H9 (cell line): ENCODE results near the gene OBP2B. TPM values are rescaled to one million over a fixed set of nuclear protein-coding genes. Genes with fewer than 3 reads are reported as not detected.
"Not testable (repeated sequence)": the region's sequence is repeated elsewhere in the genome, so short reads cannot be mapped to it uniquely, and the experiment has no call there.

ENCODE experiments used
- DNase-seq: peaks from one replicate; pipeline ENCODE4 v3.0.0-alpha.2; 2017
- H2AFZ ChIP-seq: one replicate; pipeline ENCODE4 v1.6.1; 2013; ENCODE audit warnings: mild to moderate bottlenecking, low read length, control low read depth, moderate library complexity
- H2AK5ac ChIP-seq: 2 replicates; pipeline ENCODE4 v1.6.1; 2013; ENCODE audit warnings: low read length, control low read depth, mixed read lengths; ENCODE audit not compliant: insufficient read length
- H2BK120ac ChIP-seq: one replicate; pipeline ENCODE4 v1.6.1; 2013; ENCODE audit warnings: low read depth, mild to moderate bottlenecking, low read length, control low read depth, inconsistent platforms; ENCODE audit not compliant: poor library complexity, severe bottlenecking
- H2BK12ac ChIP-seq: 2 replicates; pipeline ENCODE4 v1.6.1; 2013; ENCODE audit warnings: low read length, control low read depth, mixed read lengths, low read depth; ENCODE audit not compliant: insufficient read length
- H2BK15ac ChIP-seq: 2 replicates; pipeline ENCODE4 v1.6.1; 2013; ENCODE audit warnings: low read depth, low read length, control low read depth
- H2BK20ac ChIP-seq: one replicate; pipeline ENCODE4 v1.6.1; 2013; ENCODE audit warnings: low read depth, mild to moderate bottlenecking, low read length, control low read depth, inconsistent platforms; ENCODE audit not compliant: poor library complexity, severe bottlenecking
- H2BK5ac ChIP-seq: 2 replicates; pipeline ENCODE4 v1.6.1; 2013; ENCODE audit warnings: low read length, control low read depth, mixed read lengths; ENCODE audit not compliant: insufficient read length
- H3K14ac ChIP-seq: 2 replicates; pipeline ENCODE4 v1.6.1; 2013; ENCODE audit warnings: low read length, control low read depth; ENCODE audit not compliant: insufficient read depth
- H3K18ac ChIP-seq: 2 replicates; pipeline ENCODE4 v1.6.1; 2013; ENCODE audit warnings: low read depth, mild to moderate bottlenecking, mixed read lengths, low read length, control low read depth; ENCODE audit not compliant: insufficient read length
- H3K23ac ChIP-seq: 2 replicates; pipeline ENCODE4 v1.6.1; 2013; ENCODE audit warnings: low read length, control low read depth, mixed read lengths, low read depth; ENCODE audit not compliant: insufficient read length
- H3K23me2 ChIP-seq: 2 replicates; pipeline ENCODE4 v1.6.1; 2013; ENCODE audit warnings: low read depth, mild to moderate bottlenecking, mixed read lengths, low read length, control low read depth; ENCODE audit not compliant: insufficient read length, poor library complexity, severe bottlenecking
- H3K27ac ChIP-seq: 2 replicates; pipeline ENCODE4 v1.5.1; 2013; ENCODE audit warnings: low read length, control low read depth, mixed read lengths, low read depth; ENCODE audit not compliant: insufficient read length
- H3K27me3 ChIP-seq: 2 replicates; pipeline ENCODE4 v1.6.1; 2013; ENCODE audit warnings: low read length, control low read depth, inconsistent platforms; ENCODE audit not compliant: insufficient read depth
- H3K4ac ChIP-seq: 2 replicates; pipeline ENCODE4 v1.6.1; 2013; ENCODE audit warnings: low read depth, mild to moderate bottlenecking, control low read depth, inconsistent platforms, low read length, moderate library complexity
- H3K4me1 ChIP-seq: 2 replicates; pipeline ENCODE4 v1.6.1; 2013; ENCODE audit warnings: low read length, control low read depth, inconsistent platforms; ENCODE audit not compliant: insufficient read depth
- H3K4me2 ChIP-seq: 2 replicates; pipeline ENCODE4 v1.6.1; 2013; ENCODE audit warnings: low read length, control low read depth, mixed read lengths; ENCODE audit not compliant: insufficient read length, insufficient read depth
- H3K56ac ChIP-seq: 2 replicates; pipeline ENCODE4 v1.6.1; 2013; ENCODE audit warnings: low read depth, mild to moderate bottlenecking, mixed read lengths, low read length, control low read depth; ENCODE audit not compliant: insufficient read length
- H3K79me1 ChIP-seq: 2 replicates; pipeline ENCODE4 v1.6.1; 2013; ENCODE audit warnings: low read depth, mild to moderate bottlenecking, moderate library complexity, low read length, control low read depth, inconsistent platforms; ENCODE audit not compliant: insufficient read depth, poor library complexity, severe bottlenecking
- H3K79me2 ChIP-seq: 2 replicates; pipeline ENCODE4 v1.6.1; 2013; ENCODE audit warnings: low read length, control low read depth, inconsistent platforms; ENCODE audit not compliant: insufficient read depth
- H3K9ac ChIP-seq: 2 replicates; pipeline ENCODE4 v1.6.1; 2013; ENCODE audit warnings: low read length, control low read depth, mixed read lengths; ENCODE audit not compliant: insufficient read length; ENCODE audit errors: extremely low read depth
- H3K9me3 ChIP-seq: one replicate; pipeline ENCODE4 v1.6.1; 2013; ENCODE audit warnings: low read depth, low read length, inconsistent platforms; ENCODE audit not compliant: control insufficient read depth
- H3T11ph ChIP-seq: one replicate; pipeline ENCODE4 v1.6.1; 2013; ENCODE audit warnings: mild to moderate bottlenecking, low read length, control low read depth, inconsistent platforms
- H4K20me1 ChIP-seq: one replicate; pipeline ENCODE4 v1.6.1; 2013; ENCODE audit not compliant: control insufficient read depth, insufficient read length, insufficient read depth
- H4K5ac ChIP-seq: 2 replicates; pipeline ENCODE4 v1.6.1; 2013; ENCODE audit warnings: low read depth, mild to moderate bottlenecking, mixed read lengths, low read length, control low read depth; ENCODE audit not compliant: insufficient read length
- H4K8ac ChIP-seq: replicated peaks from 2 replicates; pipeline ENCODE4 v1.6.1; 2013; ENCODE audit warnings: low read length, control low read depth, mixed read lengths, low read depth; ENCODE audit not compliant: insufficient read length
- H4K91ac ChIP-seq: 2 replicates; pipeline ENCODE4 v1.6.1; 2013; ENCODE audit warnings: low read depth, mild to moderate bottlenecking, moderate library complexity, mixed read lengths, low read length, control low read depth; ENCODE audit not compliant: insufficient read length
- H3K27ac Mint-ChIP-seq, 3 experiments: 2 replicates in 2 of 3; 3 replicates in 1 of 3; pipeline ENCODE4 v1.8.0; 2020 to 2021; ENCODE audit warnings: mixed read lengths in 3 of 3, mild to moderate bottlenecking in 1 of 3, moderate library complexity in 1 of 3
- H3K27me3 Mint-ChIP-seq: 2 replicates; pipeline ENCODE4 v1.8.0; 2021; ENCODE audit warnings: low read depth, mild to moderate bottlenecking, moderate library complexity, mixed read lengths
- H3K36me3 Mint-ChIP-seq, 3 experiments: 2 replicates in 2 of 3; 3 replicates in 1 of 3; pipeline ENCODE4 v1.8.0; 2020 to 2021; ENCODE audit warnings: low read depth in 3 of 3, mixed read lengths in 3 of 3; ENCODE audit not compliant: insufficient read depth in 1 of 3
- H3K4me1 Mint-ChIP-seq, 2 experiments: 2 replicates each; pipeline ENCODE4 v1.8.0; 2020; ENCODE audit warnings: mixed read lengths in 2 of 2
- H3K4me3 Mint-ChIP-seq, 2 experiments: 2 replicates in 1 of 2; 3 replicates in 1 of 2; pipeline ENCODE4 v1.8.0; 2020 to 2021; ENCODE audit warnings: mild to moderate bottlenecking in 2 of 2, mixed read lengths in 2 of 2, moderate library complexity in 1 of 2
- H3K9me3 Mint-ChIP-seq, 2 experiments: 2 replicates in 1 of 2; 3 replicates in 1 of 2; pipeline ENCODE4 v1.8.0; 2020; ENCODE audit warnings: mild to moderate bottlenecking in 2 of 2, mixed read lengths in 2 of 2, moderate library complexity in 1 of 2
- CTCF ChIP-seq: fragments of 200-600 bp; sonication (generic); conservative IDR thresholded peaks from 3 replicates; pipeline ENCODE4 v1.8.0; 2021; ENCODE audit warnings: antibody characterized with exemption, mild to moderate bottlenecking
- WGBS: extraction: QIAGEN DNeasy Blood & Tissue Kit; methylation state at CpG from one replicate; pipeline ENCODE4 v1.1.7; 2013; ENCODE audit warnings: missing lambda C conversion rate, low lambda C conversion rate, mixed read lengths; ENCODE audit not compliant: insufficient read length; ENCODE audit errors: extremely low coverage; 5-methylcytosine and 5-hydroxymethylcytosine counted together
- total RNA-seq: library from RNA; stranded (reverse); gene quantifications from 2 replicates; pipeline ENCODE4 v1.2.1, GENCODE V29; 2021

Gene OBP2B
- total RNA-seq, 1 experiment from 2014 or later = not detected

- Mint-ChIP-seq H3K27me3 (peaks cover 36% of the 10 kb centered on the region), H3K36me3 (no peaks in the 10 kb centered on the region; a peak in 1 of 7 replicates), H3K27ac (no peak overlapping the region), H3K4me1 (peaks cover 0 to 7% of the 10 kb centered on the region in 2 experiments; a peak in 2 of 4 replicates), H3K4me3 (no peak overlapping the region), H3K9me3 (no peaks in the 10 kb centered on the region)
- Histone ChIP-seq H2BK15ac (no peak overlapping the region), H3K23me2 (no peaks in the 10 kb centered on the region), H3K4me2 (no peak overlapping the region), H2AFZ (no peak overlapping the region), H4K8ac (no peak overlapping the region), H3K4ac (no peak overlapping the region), H3K14ac (no peak overlapping the region), H3T11ph (no peak overlapping the region), H3K4me1 (no peaks in the 10 kb centered on the region), H3K79me1 (no peaks in the 10 kb centered on the region), H4K5ac (no peak overlapping the region), H2BK20ac (no peak overlapping the region), H3K56ac (no peak overlapping the region), H2BK120ac (no peak overlapping the region), H2BK12ac (no peak overlapping the region), H3K9ac (no peak overlapping the region), H3K27ac (no peak overlapping the region), H3K18ac (no peak overlapping the region), H3K9me3 (no peaks in the 10 kb centered on the region), H3K79me2 (no peaks in the 10 kb centered on the region), H2BK5ac (no peak overlapping the region), H2AK5ac (no peak overlapping the region), H3K23ac (no peak overlapping the region), H4K91ac (no peak overlapping the region), H4K20me1 (no peaks in the 10 kb centered on the region), H3K27me3 (no peaks in the 10 kb centered on the region)
- TF ChIP-seq CTCF = no peak
- no CpG with 5 or more reads among the region's 11 CpGs for WGBS
- DNase-seq = no peak
Observed at GRCh38 chr9:133251773-133252172, 42.7 kb upstream of the OBP2B start.

- not testable (repeated sequence) for H2AK5ac ChIP-seq, H3K4me2 ChIP-seq, H2BK120ac ChIP-seq, H2AFZ ChIP-seq, H4K5ac ChIP-seq, H3K4me1 Mint-ChIP-seq, H3K9ac ChIP-seq, H3K4me1 ChIP-seq, H2BK20ac ChIP-seq, H3K4me3 Mint-ChIP-seq, H3K79me2 ChIP-seq, H3K18ac ChIP-seq, H2BK15ac ChIP-seq, H3K9me3 ChIP-seq, H3K4ac ChIP-seq, H3K79me1 ChIP-seq, H3K27me3 ChIP-seq, H3K27ac ChIP-seq, H3T11ph ChIP-seq, H3K27ac Mint-ChIP-seq, DNase-seq, H3K56ac ChIP-seq, H2BK12ac ChIP-seq, H3K23me2 ChIP-seq, H3K9me3 Mint-ChIP-seq, H4K20me1 ChIP-seq, H2BK5ac ChIP-seq, H3K36me3 Mint-ChIP-seq, H3K14ac ChIP-seq, H4K8ac ChIP-seq, H3K23ac ChIP-seq, H4K91ac ChIP-seq
- H3K27me3 Mint-ChIP-seq = peaks cover 36% of the 10 kb centered on the region
- WGBS = no CpG with 5 or more reads among the region's 6 CpGs
Observed at GRCh38 chr9:133251221-133251620, 42.2 kb upstream of the OBP2B start.
